GM13977 (cell line): ENCODE results near the gene PIP5KL1.
"Not testable (repeated sequence)": the region's sequence is repeated elsewhere in the genome, so short reads cannot be mapped to it uniquely, and the experiment has no call there.

Experiments used
- DNase-seq: peaks from one replicate; pipeline ENCODE4 v3.0.0; 2012; ENCODE audit warnings: low spot score
- in situ Hi-C: fragments of 300-500 bp; cut with MboI; formaldehyde crosslinking; loops from one replicate; pipeline ENCODE4 v1.12.0; 2022; ENCODE audit warnings: low sequenced_read_pairs, low pct_unique_long_range_greater_than_20kb, mixed read lengths, inconsistent platforms; ENCODE audit not compliant: unreplicated experiment
- TF ChIP-seq, protein P1 (sequence below): IDR thresholded peaks from 2 replicates; pipeline ENCODE4 v1.5.1; 2012; ENCODE audit warnings: mild to moderate bottlenecking, control low read depth; ENCODE audit not compliant: insufficient read depth; ENCODE audit errors: extremely low read depth, missing control alignments

PIP5KL1 gene

DNA sequence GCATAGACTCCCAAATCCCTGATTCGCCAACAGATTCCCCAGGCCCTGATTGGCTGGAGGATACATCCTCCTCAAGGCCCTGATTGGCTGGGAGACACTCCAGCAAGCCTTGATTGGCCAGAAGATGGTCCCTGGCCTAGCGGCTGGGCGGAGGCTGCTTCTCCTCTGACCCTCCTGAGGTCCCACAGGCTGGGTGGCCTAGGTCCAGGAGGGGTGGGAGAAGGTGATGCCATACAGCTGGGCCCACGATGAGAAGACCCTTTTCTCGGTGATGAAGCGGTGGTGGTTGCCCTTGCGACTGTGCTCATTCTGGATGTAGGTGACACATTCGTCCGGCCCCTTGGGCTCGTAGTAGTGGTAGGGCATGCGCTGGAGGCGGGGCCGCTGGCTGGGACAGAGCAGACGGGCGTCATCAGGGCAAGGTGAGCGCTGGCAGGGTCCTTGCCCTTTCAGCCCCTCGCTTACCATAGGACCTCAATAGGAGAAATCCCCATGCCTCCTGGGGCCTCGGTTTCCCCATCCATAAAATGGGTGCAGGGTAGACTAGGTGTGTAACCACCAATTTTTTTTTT lies 44.1 kb downstream of the PIP5KL1 start:
- no peak for DNase-seq
- in situ Hi-C loops: no loop called here
- TF ChIP-seq, protein P1, sequence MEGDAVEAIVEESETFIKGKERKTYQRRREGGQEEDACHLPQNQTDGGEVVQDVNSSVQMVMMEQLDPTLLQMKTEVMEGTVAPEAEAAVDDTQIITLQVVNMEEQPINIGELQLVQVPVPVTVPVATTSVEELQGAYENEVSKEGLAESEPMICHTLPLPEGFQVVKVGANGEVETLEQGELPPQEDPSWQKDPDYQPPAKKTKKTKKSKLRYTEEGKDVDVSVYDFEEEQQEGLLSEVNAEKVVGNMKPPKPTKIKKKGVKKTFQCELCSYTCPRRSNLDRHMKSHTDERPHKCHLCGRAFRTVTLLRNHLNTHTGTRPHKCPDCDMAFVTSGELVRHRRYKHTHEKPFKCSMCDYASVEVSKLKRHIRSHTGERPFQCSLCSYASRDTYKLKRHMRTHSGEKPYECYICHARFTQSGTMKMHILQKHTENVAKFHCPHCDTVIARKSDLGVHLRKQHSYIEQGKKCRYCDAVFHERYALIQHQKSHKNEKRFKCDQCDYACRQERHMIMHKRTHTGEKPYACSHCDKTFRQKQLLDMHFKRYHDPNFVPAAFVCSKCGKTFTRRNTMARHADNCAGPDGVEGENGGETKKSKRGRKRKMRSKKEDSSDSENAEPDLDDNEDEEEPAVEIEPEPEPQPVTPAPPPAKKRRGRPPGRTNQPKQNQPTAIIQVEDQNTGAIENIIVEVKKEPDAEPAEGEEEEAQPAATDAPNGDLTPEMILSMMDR: no peak

DNA sequence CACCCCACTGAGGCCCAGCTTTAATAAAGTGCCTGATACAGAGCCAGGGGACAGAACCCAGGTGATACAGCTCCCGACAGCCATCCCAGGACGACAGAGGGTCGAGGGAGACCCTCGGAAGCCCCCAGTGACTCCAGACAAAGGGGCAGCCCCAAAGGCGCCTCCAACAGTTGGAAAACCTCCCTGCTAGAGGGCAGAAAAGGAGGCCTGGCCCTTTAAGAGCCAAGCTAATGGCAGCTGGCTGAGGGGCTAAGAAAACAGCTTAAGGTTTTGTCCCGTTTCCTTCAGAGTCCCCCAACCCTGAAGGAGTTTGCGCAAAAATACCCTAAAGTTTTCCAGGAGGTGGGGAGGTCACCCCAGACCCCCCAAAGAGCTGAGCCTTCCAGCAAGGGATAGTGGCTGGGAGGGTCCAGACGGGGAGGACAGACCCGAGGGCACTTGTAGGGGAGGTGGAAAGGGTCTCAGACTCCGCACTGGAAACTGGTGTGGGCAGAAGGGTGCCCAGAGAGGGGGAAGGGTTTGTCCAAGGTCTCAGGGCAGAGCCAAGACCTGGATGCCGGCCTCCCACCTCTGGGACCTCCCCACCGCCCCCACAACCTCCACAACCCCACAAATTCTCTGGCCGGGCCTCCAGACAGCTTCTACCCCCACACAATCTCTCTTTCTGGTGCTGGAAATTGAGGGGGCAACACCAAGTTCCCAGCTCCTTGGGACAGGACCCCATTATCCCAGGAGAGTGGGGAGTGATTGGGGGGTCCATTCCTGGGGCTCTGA lies 44.9 kb downstream of the PIP5KL1 start:
- in situ Hi-C loops: no loop called here
- no peak for DNase-seq
- TF ChIP-seq, protein P1: no peak

DNA sequence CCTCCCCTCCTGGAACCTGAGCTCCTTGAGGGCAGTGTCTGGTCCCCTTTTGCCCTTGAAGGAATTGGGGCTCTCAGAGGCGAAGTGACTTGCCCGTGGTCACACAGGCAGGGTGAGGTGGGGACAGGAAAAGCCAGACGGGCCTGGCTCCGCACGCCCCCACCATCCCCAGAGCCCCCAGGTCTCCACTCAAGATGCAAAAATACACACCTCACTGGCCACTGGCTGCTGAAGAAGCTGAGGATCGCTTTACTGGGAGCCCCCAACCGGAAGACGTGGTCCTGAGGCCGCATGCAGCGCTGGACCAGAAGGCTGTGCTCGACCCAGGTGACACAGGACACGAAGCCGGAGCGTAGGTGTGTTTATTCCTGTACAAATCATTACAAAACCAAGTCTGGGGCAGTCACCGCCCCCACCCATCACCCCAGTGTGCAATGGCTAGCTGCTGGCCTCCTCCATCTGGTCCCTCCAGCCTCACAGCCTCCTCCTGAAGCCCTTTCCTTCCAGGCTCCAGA lies 45.5 kb downstream of the PIP5KL1 start:
- no peak for DNase-seq
- TF ChIP-seq, protein P1: no peak
- in situ Hi-C loops: no loop called here

DNA sequence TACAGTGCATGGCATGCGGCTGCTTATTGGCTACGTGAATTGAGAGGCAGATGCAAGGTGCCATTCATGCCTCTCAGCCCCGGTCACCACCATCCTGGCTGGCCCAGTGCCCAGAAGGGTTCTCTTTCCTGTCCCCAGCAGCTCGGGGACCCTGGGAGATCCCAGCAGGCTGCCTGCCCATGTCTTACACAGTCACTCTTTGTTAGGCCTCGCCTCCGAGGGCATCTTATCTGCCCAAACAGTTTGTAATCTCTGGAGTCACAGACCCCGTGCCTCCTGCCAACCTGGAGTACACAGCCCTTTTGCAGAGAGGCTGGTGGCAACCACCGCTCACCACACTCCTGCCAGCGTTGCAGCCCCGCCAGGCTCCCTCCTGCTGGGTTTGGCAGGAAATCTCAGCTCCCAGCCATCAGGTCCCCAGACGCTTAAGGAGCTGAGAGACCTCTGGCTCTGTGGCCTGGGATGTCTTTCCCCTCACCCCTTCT lies 46.1 kb downstream of the PIP5KL1 start:
- in situ Hi-C loops: no loop called here
- DNase-seq: no peak
- TF ChIP-seq, protein P1: no peak

DNA sequence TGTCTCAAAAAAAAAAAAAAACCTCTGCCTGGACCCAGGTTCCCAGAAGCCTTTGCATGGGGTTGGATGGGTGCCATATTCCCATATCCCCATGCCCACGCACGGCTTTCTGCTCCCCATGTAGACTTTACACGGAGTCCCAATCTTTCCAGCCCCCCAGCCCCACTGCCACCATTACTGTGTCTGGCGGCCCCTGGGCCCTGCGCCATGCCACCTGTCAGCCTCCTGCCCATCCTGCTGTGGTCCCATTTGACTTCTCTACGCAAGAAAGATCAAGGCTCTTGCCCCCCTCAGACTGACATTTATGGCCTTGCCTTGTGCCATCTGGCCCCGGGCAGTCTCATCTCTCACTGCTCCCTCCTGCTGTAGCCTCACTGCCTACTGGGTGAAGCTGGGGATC lies 46.6 kb downstream of the PIP5KL1 start:
- TF ChIP-seq, protein P1: no peak
- no peak for DNase-seq
- in situ Hi-C loops: no loop called here

DNA sequence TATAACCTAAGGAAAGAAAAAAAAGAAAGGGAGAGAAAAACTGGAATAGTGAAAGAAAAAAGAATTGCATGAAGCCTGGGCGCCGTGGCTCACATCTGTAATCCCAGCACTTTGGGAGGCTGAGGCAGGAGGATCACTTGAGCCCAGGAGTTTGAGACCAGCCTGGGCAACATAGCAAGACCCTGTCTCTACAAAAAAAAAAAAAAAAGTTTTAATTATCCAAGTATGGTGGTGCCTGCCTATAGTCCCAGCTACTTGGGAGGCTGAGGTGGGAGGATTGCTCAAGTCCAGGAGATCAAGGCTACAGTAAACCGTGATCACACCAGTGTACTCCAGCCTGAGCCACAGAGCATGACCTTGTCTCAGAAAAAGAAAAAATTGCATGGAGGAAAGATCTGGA lies 48.9 kb downstream of the PIP5KL1 start:
- DNase-seq, in situ Hi-C loops: not testable (repeated sequence)

DNA sequence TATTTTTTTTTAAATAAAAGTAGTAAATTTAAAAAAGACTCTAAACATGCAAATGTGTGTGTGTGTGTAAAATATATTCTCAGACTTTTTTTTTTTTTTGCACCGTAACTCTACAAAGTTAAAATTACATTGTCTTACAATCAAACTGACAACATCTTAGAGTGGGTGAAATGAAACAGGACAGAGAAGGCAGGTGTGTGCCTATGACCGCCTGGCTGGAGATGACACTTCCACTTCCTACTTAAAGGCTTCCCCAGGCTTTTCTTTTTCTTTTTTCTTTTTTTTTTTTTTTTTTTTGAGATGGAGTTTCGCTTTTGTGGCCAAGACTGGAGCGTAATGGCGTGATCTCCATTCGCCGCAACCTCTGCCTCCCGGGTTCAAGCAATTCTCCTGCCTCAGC lies 50.4 kb downstream of the PIP5KL1 start:
- in situ Hi-C loops: no loop called here
- TF ChIP-seq, protein P1: no peak
- DNase-seq: no peak
